SU-DHL-6 (cell line): ENCODE data around the gene PUM1.

Experiments used
- EZH2phosphoT487 ChIP-seq: fragments of 200-600 bp; sonication (generic), shearing (Covaris generic); conservative IDR thresholded peaks from 2 replicates; pipeline ENCODE4 v1.6.1; 2018; ENCODE audit warnings: mild to moderate bottlenecking, antibody characterized with exemption, low read length, moderate library complexity, mixed read lengths
- TF ChIP-seq, protein P1 (sequence below): fragments of 200-600 bp; sonication (generic); IDR thresholded peaks from one replicate; pipeline ENCODE4 v1.5.1; 2017; ENCODE audit warnings: antibody characterized with exemption, mild to moderate bottlenecking, low read length, moderate library complexity; ENCODE audit not compliant: insufficient read depth, poor library complexity, severe bottlenecking

DNA sequence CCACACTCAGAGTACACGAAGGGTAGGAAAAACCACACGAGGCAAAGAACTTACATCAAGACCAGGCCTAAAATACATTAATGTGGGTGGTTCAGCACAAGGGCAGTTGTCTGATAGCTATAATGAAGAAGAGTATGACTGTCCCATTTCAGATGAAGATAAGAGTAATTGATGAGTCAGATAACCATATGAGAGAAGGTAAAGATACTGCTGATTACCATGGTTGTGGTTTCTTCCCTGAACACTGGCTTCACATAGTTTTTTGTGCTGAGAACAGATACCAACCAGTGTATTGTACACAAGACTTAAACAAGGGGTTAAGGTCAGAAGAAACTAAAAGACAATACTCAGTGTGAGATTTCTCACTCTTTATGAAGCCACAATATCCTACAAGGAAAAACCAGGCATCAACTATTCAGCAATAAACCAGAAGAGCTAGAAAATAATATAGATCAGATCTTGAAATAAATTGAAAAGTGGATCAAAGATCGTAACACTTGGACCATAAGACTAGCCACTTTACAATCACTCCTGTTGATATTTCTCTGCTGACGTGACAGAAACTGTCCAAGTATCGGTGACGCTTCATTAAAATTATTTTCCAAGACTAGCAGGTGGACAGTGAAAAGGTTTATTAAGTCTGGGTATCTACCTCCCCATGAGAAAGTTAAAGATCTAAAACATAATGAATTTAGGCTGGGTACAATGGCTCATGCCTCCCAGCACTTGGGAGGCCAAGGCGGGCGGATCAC, 28.6 kb downstream of the PUM1 start:
- TF ChIP-seq, protein P1, sequence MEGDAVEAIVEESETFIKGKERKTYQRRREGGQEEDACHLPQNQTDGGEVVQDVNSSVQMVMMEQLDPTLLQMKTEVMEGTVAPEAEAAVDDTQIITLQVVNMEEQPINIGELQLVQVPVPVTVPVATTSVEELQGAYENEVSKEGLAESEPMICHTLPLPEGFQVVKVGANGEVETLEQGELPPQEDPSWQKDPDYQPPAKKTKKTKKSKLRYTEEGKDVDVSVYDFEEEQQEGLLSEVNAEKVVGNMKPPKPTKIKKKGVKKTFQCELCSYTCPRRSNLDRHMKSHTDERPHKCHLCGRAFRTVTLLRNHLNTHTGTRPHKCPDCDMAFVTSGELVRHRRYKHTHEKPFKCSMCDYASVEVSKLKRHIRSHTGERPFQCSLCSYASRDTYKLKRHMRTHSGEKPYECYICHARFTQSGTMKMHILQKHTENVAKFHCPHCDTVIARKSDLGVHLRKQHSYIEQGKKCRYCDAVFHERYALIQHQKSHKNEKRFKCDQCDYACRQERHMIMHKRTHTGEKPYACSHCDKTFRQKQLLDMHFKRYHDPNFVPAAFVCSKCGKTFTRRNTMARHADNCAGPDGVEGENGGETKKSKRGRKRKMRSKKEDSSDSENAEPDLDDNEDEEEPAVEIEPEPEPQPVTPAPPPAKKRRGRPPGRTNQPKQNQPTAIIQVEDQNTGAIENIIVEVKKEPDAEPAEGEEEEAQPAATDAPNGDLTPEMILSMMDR, result no peak
- TF ChIP-seq EZH2phosphoT487, result no peak
